Left lung (tissue), 10 donors: Measurements from ENCODE around the gene LRRC4B. TPM values are rescaled to one million over a fixed set of nuclear protein-coding genes. Genes with fewer than 3 reads are reported as not detected.

Experiments
- ATAC-seq: fragments of 200-7000 bp; cut with Tn5 transposase; one replicate; pipeline ENCODE4 v1.9.1; 2020; ENCODE audit warnings: moderate library complexity
- DNase-seq, 4 donors: peaks; one replicate each; pipeline ENCODE4 v3.0.0-alpha.2; 2013 to 2020
- H3K27ac ChIP-seq, 2 donors: fragments of 200-600 bp; sonication (generic) in 1 of 2; one replicate each; pipeline versions ENCODE4 v1.5.0 to v1.8.0; 2020 to 2021
- H3K27me3 ChIP-seq, 2 donors: fragments of 200-600 bp; sonication (generic) in 1 of 2; one replicate each; pipeline versions ENCODE4 v1.5.0 to v1.8.0; 2020 to 2021
- H3K36me3 ChIP-seq, 2 donors: fragments of 200-600 bp; sonication (generic) in 1 of 2; one replicate each; pipeline versions ENCODE4 v1.5.0 to v1.8.0; 2020 to 2021
- H3K4me1 ChIP-seq, 2 donors: fragments of 200-600 bp; one replicate each; pipeline ENCODE4 v1.8.0; 2021
- H3K4me3 ChIP-seq, 2 donors: fragments of 200-600 bp; sonication (generic) in 1 of 2; one replicate each; pipeline versions ENCODE4 v1.5.0 to v1.8.0; 2020 to 2021; ENCODE audit warnings: mild to moderate bottlenecking in 1 of 2
- H3K9me3 ChIP-seq, 2 donors: fragments of 200-600 bp; sonication (generic) in 1 of 2; one replicate each; pipeline versions ENCODE4 v1.5.0 to v1.8.0; 2020 to 2021
- CTCF ChIP-seq, 2 donors: fragments of 200-600 bp; sonication (generic) in 1 of 2; IDR thresholded peaks; one replicate each; pipeline versions ENCODE4 v1.5.0 to v1.8.0; 2021; ENCODE audit warnings: antibody characterized with exemption in 2 of 2
- intact Hi-C, 2 donors: fragments of 100-400 bp; cut with DNase I; formaldehyde crosslinking; loops; one replicate each; pipeline versions ENCODE4 v1.11.2 to v1.14.2; 2022
- polyA plus RNA-seq, 6 donors: library from polyadenylated mRNA; unstranded; fragments of 120-200 nt; gene quantifications; one replicate each; pipeline ENCODE4 v1.2.1, GENCODE V29; 2013; ENCODE audit not compliant: insufficient read length in 6 of 6
- total RNA-seq, 2 donors: library from RNA; stranded (reverse); fragmentation: NEBNext Ultra II Directional; extraction: Animal tissue kit (Norgen Biotek cat#: 25700); gene quantifications; one replicate each; pipeline ENCODE4 v1.2.1, GENCODE V29; 2021
- donor health status: DM: no; HTN: yes; CAD: no.
- donor health status: DM: no; HTN: no; CAD: no.

Gene LRRC4B
- total and polyA plus RNA-seq, 8 donors, result 2.8 to 14.3 (median 10.0) TPM

GRCh38 chr19:50468818-50469217 is 99.4 kb downstream of the LRRC4B start:
- TF ChIP-seq CTCF (IDR thresholded peaks at IDR 0.05), result no peak
- H3K4me1 ChIP-seq, result no peaks in the 10 kb centered on the region
- DNase-seq, result peak in 1 of 4 donors; percentile 40
- no peaks in the 10 kb centered on the region for H3K36me3 ChIP-seq
- ATAC-seq, result no peak
- no peak overlapping the region for H3K27ac ChIP-seq
- no peaks in the 10 kb centered on the region for H3K9me3 ChIP-seq
- H3K27me3 ChIP-seq, result peaks cover 0 to 5% of the 10 kb centered on the region in 2 donors
- no peak overlapping the region for H3K4me3 ChIP-seq
- intact Hi-C loops, result no loop called here

- no peaks in the 10 kb centered on the region for H3K36me3 ChIP-seq
- no peak for TF ChIP-seq CTCF (IDR thresholded peaks at IDR 0.05)
- no peak overlapping the region for H3K4me3 ChIP-seq
- ATAC-seq (no peak), DNase-seq (peak in 1 of 4 donors; percentile 54)
- intact Hi-C loops, result no loop called here
- H3K27me3 ChIP-seq, result peaks cover 0 to 5% of the 10 kb centered on the region in 2 donors
- H3K4me1 ChIP-seq, result no peaks in the 10 kb centered on the region
- no peak overlapping the region for H3K27ac ChIP-seq
- H3K9me3 ChIP-seq, result no peaks in the 10 kb centered on the region
Measured at GRCh38 chr19:50467566-50467965, 100.7 kb downstream of the LRRC4B start.

Other genes with a start within 250 kb of the LRRC4B start
- gene KCNC3, start 239.1 kb downstream of the LRRC4B start, total RNA-seq, result 10 to 100 TPM in 1 of 2 donors, 1 to 10 TPM in 1; 8.5 to 14.7 TPM
- 10 to 100 TPM; 20.3 to 29.8 (median 25.3) TPM for gene KCNC3, start 239.1 kb downstream of the LRRC4B start, polyA plus RNA-seq
- gene NAPSA, start 202.8 kb downstream of the LRRC4B start, total RNA-seq, result 1,000 to 10,000 TPM; 1,284 to 3,296 TPM
- gene NAPSA, start 202.8 kb downstream of the LRRC4B start, polyA plus RNA-seq, result 10 to 100 TPM; 21.2 to 49.3 (median 32.2) TPM
- 10 to 100 TPM; 77.9 to 78.4 TPM for gene NR1H2, start 192.0 kb downstream of the LRRC4B start, total RNA-seq
- 10 to 100 TPM; 26.7 to 38.3 (median 31.6) TPM for gene NR1H2, start 192.0 kb downstream of the LRRC4B start, polyA plus RNA-seq
- gene POLD1, start 184.1 kb downstream of the LRRC4B start, total RNA-seq, result 10 to 100 TPM; 38.3 to 58.3 TPM
- 10 to 100 TPM; 26.0 to 41.7 (median 34.6) TPM for gene POLD1, start 184.1 kb downstream of the LRRC4B start, polyA plus RNA-seq
- gene SPIB, start 149.5 kb downstream of the LRRC4B start, total RNA-seq, result under 1 TPM; 0.32 to 0.34 TPM
- gene SPIB, start 149.5 kb downstream of the LRRC4B start, polyA plus RNA-seq, result under 1 TPM; 0.28 to 0.66 (median 0.56) TPM
- gene MYBPC2, start 135.5 kb downstream of the LRRC4B start, total RNA-seq, result under 1 TPM in 1 of 2 donors, not detected in 1; 0.16 TPM
- gene MYBPC2, start 135.5 kb downstream of the LRRC4B start, polyA plus RNA-seq, result under 1 TPM in 5 of 6 donors, not detected in 1; 0.06 to 0.70 (median 0.25) TPM
- 100 to 1,000 TPM; 126 to 157 TPM for gene EMC10, start 91.9 kb downstream of the LRRC4B start, total RNA-seq
- 10 to 100 TPM; 72.3 to 99.7 (median 83.6) TPM for gene EMC10, start 91.9 kb downstream of the LRRC4B start, polyA plus RNA-seq
- gene GARIN5A, start 91.6 kb downstream of the LRRC4B start, total RNA-seq, result 1 to 10 TPM; 2.6 to 4.3 TPM
- gene GARIN5A, start 91.6 kb downstream of the LRRC4B start, polyA plus RNA-seq, result 1 to 10 TPM; 3.4 to 5.4 (median 4.2) TPM
- 10 to 100 TPM; 44.1 to 52.0 TPM for gene JOSD2, start 57.2 kb downstream of the LRRC4B start, total RNA-seq
- 10 to 100 TPM; 16.0 to 27.2 (median 19.5) TPM for gene JOSD2, start 57.2 kb downstream of the LRRC4B start, polyA plus RNA-seq
- not detected for gene ASPDH, start 54.5 kb downstream of the LRRC4B start, total RNA-seq
- gene ASPDH, start 54.5 kb downstream of the LRRC4B start, polyA plus RNA-seq, result 1 to 10 TPM in 5 of 6 donors, under 1 TPM in 1; 0.74 to 2.6 (median 1.3) TPM
- 1 to 10 TPM in 1 of 2 donors, under 1 TPM in 1; 0.12 to 1.5 TPM for gene SYT3, start 71.4 kb upstream of the LRRC4B start, total RNA-seq
- under 1 TPM; 0.08 to 0.92 (median 0.26) TPM for gene SYT3, start 71.4 kb upstream of the LRRC4B start, polyA plus RNA-seq
- 1 to 10 TPM in 1 of 2 donors, not detected in 1; 2.2 TPM for gene C19orf81, start 81.0 kb upstream of the LRRC4B start, total RNA-seq
- not detected for gene C19orf81, start 81.0 kb upstream of the LRRC4B start, polyA plus RNA-seq
- gene SHANK1, start 151.4 kb upstream of the LRRC4B start, total RNA-seq, result 1 to 10 TPM in 1 of 2 donors, under 1 TPM in 1; 0.21 to 1.4 TPM
- gene SHANK1, start 151.4 kb upstream of the LRRC4B start, polyA plus RNA-seq, result 1 to 10 TPM; 4.2 to 7.5 (median 5.6) TPM
- 10 to 100 TPM; 13.7 to 49.1 TPM for gene CLEC11A, start 154.9 kb upstream of the LRRC4B start, total RNA-seq
- gene CLEC11A, start 154.9 kb upstream of the LRRC4B start, polyA plus RNA-seq, result 10 to 100 TPM; 37.7 to 44.7 (median 40.3) TPM
- not detected for gene GPR32, start 202.0 kb upstream of the LRRC4B start, total RNA-seq
- not detected for gene GPR32, start 202.0 kb upstream of the LRRC4B start, polyA plus RNA-seq
- not detected for gene ACP4, start 222.0 kb upstream of the LRRC4B start, total RNA-seq
- under 1 TPM in 4 of 6 donors, not detected in 2; 0.12 to 0.42 (median 0.16) TPM for gene ACP4, start 222.0 kb upstream of the LRRC4B start, polyA plus RNA-seq